HCT116 (cell line): ENCODE data around the gene THSD7B. TPM values are rescaled to one million over a fixed set of nuclear protein-coding genes. Genes with fewer than 3 reads are reported as not detected.

Experiments
- ATAC-seq: fragments of 200-7000 bp; cut with Tn5 transposase; 2 replicates; pipeline ENCODE4 v1.9.1; 2020; ENCODE audit warnings: mild to moderate bottlenecking, moderate library complexity
- BruUV-seq: library from RNA; stranded (reverse); fragments of 400-500 nt; replicated peaks from 2 replicates; lab custom pipeline; 2021; lab: Mats Ljungman, UMichigan
- CTCF ChIA-PET: fragments of 300-600 bp; sonication (Branson Sonifier 250); formaldehyde crosslinking; loops from one replicate; lab custom pipeline; 2021; ENCODE audit warnings: antibody characterized with exemption; lab: Charles Lee
- POLR2A ChIA-PET: fragments of 300-600, 350-600 bp; sonication (Branson Sonifier 250); formaldehyde crosslinking; loops from one replicate; lab custom pipeline; 2021; ENCODE audit warnings: antibody characterized with exemption; lab: Charles Lee
- RAD21 ChIA-PET, 2 experiments: fragments of 300-600 bp; sonication (Branson Sonifier 250); formaldehyde crosslinking; loops; one replicate each; lab custom pipeline; 2023; ENCODE audit warnings: low total read pairs in 2 of 2; ENCODE audit not compliant: uncharacterized antibody in 2 of 2, unreplicated experiment in 2 of 2, low non-redundant PET in 1 of 2; lab: Charles Lee
- DNase-seq: peaks from one replicate; pipeline ENCODE4 v3.0.0-alpha.2; 2010; ENCODE audit warnings: low read depth, low spot score
- H2AFZ ChIP-seq: fragments of 200-600 bp; shearing (Covaris generic), sonication (generic); 2 replicates; pipeline ENCODE4 v1.6.1; 2017; ENCODE audit warnings: low read depth, mixed run types, mixed read lengths, antibody characterized with exemption, low read length; ENCODE audit not compliant: poor library complexity, severe bottlenecking
- H3K27ac ChIP-seq: 2 replicates; pipeline ENCODE4 v1.5.1; 2012; ENCODE audit warnings: low read depth, low read length
- H3K27me3 ChIP-seq: fragments of 200-600 bp; sonication (generic); 2 replicates; pipeline ENCODE4 v1.6.1; 2016; ENCODE audit warnings: mixed run types, low read length, mixed read lengths; ENCODE audit not compliant: insufficient read depth
- H3K36me3 ChIP-seq, 2 experiments: fragments of 200-500 bp in 1 of 2; fragments of 200-600 bp in 1 of 2; sonication (Bioruptor generic) in 1 of 2; sonication (generic) in 1 of 2; 2 replicates each; pipeline versions ENCODE4 v1.5.1 to v1.6.1; 2014 to 2016; ENCODE audit warnings: low read length in 2 of 2, inconsistent platforms in 1 of 2, mixed read lengths in 1 of 2, mixed run types in 1 of 2; ENCODE audit not compliant: insufficient read depth in 2 of 2, control insufficient read depth in 1 of 2
- H3K4me1 ChIP-seq, 2 experiments: fragments of 200-600 bp in 1 of 2; sonication (generic) in 1 of 2; 2 replicates each; pipeline versions ENCODE4 v1.5.1 to v1.6.1; 2012 to 2017; ENCODE audit warnings: low read length in 2 of 2, inconsistent platforms in 1 of 2, mild to moderate bottlenecking in 1 of 2, mixed read lengths in 1 of 2, mixed run types in 1 of 2, moderate library complexity in 1 of 2; ENCODE audit not compliant: insufficient read depth in 2 of 2, control insufficient read depth in 1 of 2
- H3K4me2 ChIP-seq: fragments of 200-600 bp; sonication (generic); 2 replicates; pipeline ENCODE4 v1.6.1; 2017; ENCODE audit warnings: mixed run types, low read length, mixed read lengths
- H3K4me3 ChIP-seq, 2 experiments: fragments of 200-600 bp in 1 of 2; sonication (generic) in 1 of 2; replicated peaks in 1 of 2; 2 replicates each; pipeline ENCODE4 v1.5.1; 2011 to 2016; ENCODE audit warnings: low read length in 2 of 2, control low read depth in 1 of 2, low read depth in 1 of 2, mild to moderate bottlenecking in 1 of 2, mixed read lengths in 1 of 2, mixed run types in 1 of 2
- H3K79me2 ChIP-seq: fragments of 200-600 bp; sonication (generic); 2 replicates; pipeline ENCODE4 v1.6.1; 2017; ENCODE audit warnings: mild to moderate bottlenecking, mixed run types, low read length, moderate library complexity, mixed read lengths; ENCODE audit not compliant: insufficient read depth
- H3K9ac ChIP-seq: fragments of 200-600 bp; sonication (generic); 2 replicates; pipeline ENCODE4 v1.6.1; 2016; ENCODE audit warnings: low read length, mixed read lengths
- H3K9me2 ChIP-seq: fragments of 200-600 bp; sonication (generic), shearing (Covaris generic); 2 replicates; pipeline ENCODE4 v1.6.1; 2017; ENCODE audit warnings: mixed run types, mild to moderate bottlenecking, moderate library complexity; ENCODE audit not compliant: insufficient read depth
- H3K9me3 ChIP-seq, 2 experiments: fragments of 200-500 bp in 1 of 2; fragments of 200-600 bp in 1 of 2; sonication (Bioruptor generic) in 1 of 2; sonication (generic) in 1 of 2; 2 replicates each; pipeline ENCODE4 v1.6.1; 2014 to 2017; ENCODE audit warnings: low read length in 2 of 2, mixed read lengths in 2 of 2, inconsistent platforms in 1 of 2, low read depth in 1 of 2, mild to moderate bottlenecking in 1 of 2, mixed run types in 1 of 2, moderate library complexity in 1 of 2; ENCODE audit not compliant: control insufficient read depth in 1 of 2, insufficient read depth in 1 of 2
- H4K20me1 ChIP-seq: fragments of 200-600 bp; sonication (generic), shearing (Covaris generic); 2 replicates; pipeline ENCODE4 v1.6.1; 2017; ENCODE audit warnings: mixed run types, mild to moderate bottlenecking, moderate library complexity; ENCODE audit not compliant: insufficient read depth
- CEBPB ChIP-seq: IDR thresholded peaks from 2 replicates; pipeline ENCODE4 v1.6.1; 2012; ENCODE audit warnings: low read depth
- EGR1 ChIP-seq: IDR thresholded peaks from 2 replicates; pipeline ENCODE4 v1.6.1; 2012; ENCODE audit warnings: low read depth
- EZH2 ChIP-seq: fragments of 200-600 bp; sonication (generic); IDR thresholded peaks from 2 replicates; pipeline ENCODE4 v1.6.1; 2017; ENCODE audit warnings: antibody characterized with exemption, mixed run types
- FOSL1 ChIP-seq: IDR thresholded peaks from 2 replicates; pipeline ENCODE4 v1.6.1; 2012; ENCODE audit warnings: low read depth
- POLR2AphosphoS5 ChIP-seq: IDR thresholded peaks from 2 replicates; pipeline ENCODE4 v1.6.1; 2011; ENCODE audit warnings: mild to moderate bottlenecking, low read depth, low read length, moderate library complexity
- RAD21 ChIP-seq: IDR thresholded peaks from 2 replicates; pipeline ENCODE4 v1.6.1; 2012; ENCODE audit warnings: low read depth, mild to moderate bottlenecking
- SP1 ChIP-seq: IDR thresholded peaks from 2 replicates; pipeline ENCODE4 v1.6.1; 2012; ENCODE audit warnings: low read depth
- ZFX ChIP-seq: fragments of 450-650 bp; IDR thresholded peaks from 2 replicates; pipeline ENCODE4 v1.6.1; 2017
- ZNF274 ChIP-seq: fragments of 200-500 bp; sonication (Bioruptor generic); IDR thresholded peaks from 2 replicates; pipeline ENCODE4 v1.6.1; 2014; ENCODE audit warnings: mild to moderate bottlenecking, low read depth, low read length, inconsistent platforms
- intact Hi-C: fragments of 100-400 bp; cut with micrococcal nuclease; formaldehyde crosslinking; loops from 2 replicates; pipeline ENCODE4 v1.10.0; 2022
- total RNA-seq: library from RNA; stranded (reverse); gene quantifications from one replicate; pipeline ENCODE4 v1.2.1, GENCODE V29; 2021; ENCODE audit not compliant: unreplicated experiment

THSD7B gene
- total RNA-seq, 1 experiment from 2014 or later, result not detected

- H3K27me3 ChIP-seq, result no peaks in the 10 kb centered on the region
- ChIA-PET CTCF (no interaction called here), POLR2A (no interaction called here), RAD21 (no interaction called here)
- H4K20me1 ChIP-seq, result no peaks in the 10 kb centered on the region
- no peak for ATAC-seq
- no peaks in the 10 kb centered on the region for H3K79me2 ChIP-seq
- no peak overlapping the region for H2AFZ ChIP-seq
- intact Hi-C loops, result no loop called here
- no peak for DNase-seq
- H3K9me2 ChIP-seq, result no peaks in the 10 kb centered on the region
- no peak for TF ChIP-seq RAD21
- TF ChIP-seq SP1, result no peak
- no peak for TF ChIP-seq FOSL1
- TF ChIP-seq ZFX, result no peak
- no peak for TF ChIP-seq EZH2
- no peak for TF ChIP-seq ZNF274
- TF ChIP-seq EGR1, result no peak
- no peak for TF ChIP-seq CEBPB
- no peak for TF ChIP-seq POLR2AphosphoS5
- no peak overlapping the region for H3K27ac ChIP-seq
- BruUV-seq, result no TSS peak
- H3K9ac ChIP-seq, result no peak overlapping the region
- no peaks in the 10 kb centered on the region for H3K36me3 ChIP-seq
- peaks cover 4 to 17% of the 10 kb centered on the region in 2 experiments; a peak in 2 of 4 replicates for H3K9me3 ChIP-seq
- no peaks in the 10 kb centered on the region for H3K4me1 ChIP-seq
- H3K4me2 ChIP-seq, result no peak overlapping the region
- H3K4me3 ChIP-seq, result no peak overlapping the region
Observed at GRCh38 chr2:137190411-137191195, 425.3 kb downstream of the THSD7B start.
